ENCODE measurements around the gene DNM3. TPM values are rescaled to one million over a fixed set of nuclear protein-coding genes. Genes with fewer than 3 reads are reported as not detected.
A peak's percentile ranks its signal among the peaks of the same experiment; 100 is the strongest.

DNM3 gene
- total and polyA plus RNA-seq, 9 of the 15 experiments (the other 6 are each of a cell fraction or from before 2014, with no cell fraction given), result 0.08 to 0.36 (median 0.22) TPM; not detected in 1

DNA sequence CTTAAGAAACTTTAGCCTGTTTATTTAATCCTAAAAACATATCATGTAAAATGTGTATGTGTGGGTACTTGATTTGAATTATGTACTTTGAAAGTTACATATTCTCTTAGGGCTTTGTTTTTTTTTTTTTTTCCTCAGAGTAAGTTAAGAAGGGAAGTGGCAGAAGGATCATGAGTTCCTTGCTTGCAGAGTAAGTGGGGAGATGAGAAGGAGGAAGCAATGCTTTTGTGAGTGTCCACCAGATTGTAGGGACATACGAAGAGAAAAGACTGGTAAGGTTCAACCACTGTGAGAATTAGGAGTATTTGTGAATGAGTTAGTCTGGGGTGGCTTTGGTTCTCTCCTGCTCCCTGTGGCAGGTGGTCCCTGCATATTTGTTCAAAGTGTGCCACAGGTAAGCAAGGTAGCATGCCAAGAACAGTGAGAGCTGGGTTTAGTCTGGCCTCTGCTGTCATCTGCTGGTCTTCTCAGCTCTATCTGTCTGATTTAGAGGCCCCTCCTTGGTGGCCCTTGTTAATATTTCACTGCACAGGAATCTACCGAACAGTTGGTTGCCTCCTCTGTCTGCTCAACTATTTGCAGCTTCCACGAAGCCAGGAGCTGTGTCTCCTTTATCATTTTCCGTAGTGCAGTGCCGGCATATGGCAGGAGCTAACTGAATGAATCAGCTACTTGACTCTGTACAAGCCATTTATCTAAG lies 9.5 kb downstream of the DNM3 start (continued):
- no peak for TF ChIP-seq CBX5 (IDR thresholded peaks at IDR 0.05; ENCODE audit: borderline replicate concordance, low read depth)
- no peak for TF ChIP-seq IFI16 (CRISPR knock-in tag; IDR thresholded peaks at IDR 0.05)
- no peak for TF ChIP-seq HEY1 (CRISPR knock-in tag; IDR thresholded peaks at IDR 0.05; ENCODE audit: borderline replicate concordance)
- TF ChIP-seq, protein P1, sequence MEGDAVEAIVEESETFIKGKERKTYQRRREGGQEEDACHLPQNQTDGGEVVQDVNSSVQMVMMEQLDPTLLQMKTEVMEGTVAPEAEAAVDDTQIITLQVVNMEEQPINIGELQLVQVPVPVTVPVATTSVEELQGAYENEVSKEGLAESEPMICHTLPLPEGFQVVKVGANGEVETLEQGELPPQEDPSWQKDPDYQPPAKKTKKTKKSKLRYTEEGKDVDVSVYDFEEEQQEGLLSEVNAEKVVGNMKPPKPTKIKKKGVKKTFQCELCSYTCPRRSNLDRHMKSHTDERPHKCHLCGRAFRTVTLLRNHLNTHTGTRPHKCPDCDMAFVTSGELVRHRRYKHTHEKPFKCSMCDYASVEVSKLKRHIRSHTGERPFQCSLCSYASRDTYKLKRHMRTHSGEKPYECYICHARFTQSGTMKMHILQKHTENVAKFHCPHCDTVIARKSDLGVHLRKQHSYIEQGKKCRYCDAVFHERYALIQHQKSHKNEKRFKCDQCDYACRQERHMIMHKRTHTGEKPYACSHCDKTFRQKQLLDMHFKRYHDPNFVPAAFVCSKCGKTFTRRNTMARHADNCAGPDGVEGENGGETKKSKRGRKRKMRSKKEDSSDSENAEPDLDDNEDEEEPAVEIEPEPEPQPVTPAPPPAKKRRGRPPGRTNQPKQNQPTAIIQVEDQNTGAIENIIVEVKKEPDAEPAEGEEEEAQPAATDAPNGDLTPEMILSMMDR (IDR thresholded peaks at IDR 0.05 in 2 of 3, conservative IDR thresholded peaks at IDR 0.05 in 1 of 3; ENCODE audit: insufficient read depth in 2 of 3, low read depth in 1 of 3, low read length in 3 of 3), result peak in 2 of 3 experiments; percentile 23 to 40; a peak in 2 of 6 replicates
- no peak for TF ChIP-seq NELFE (IDR thresholded peaks at IDR 0.05; ENCODE audit: insufficient read depth, insufficient read length)
- TF ChIP-seq ZNF507 (tag; conservative IDR thresholded peaks at IDR 0.05), result no peak
- no peak for TF ChIP-seq ZNF589 (CRISPR knock-in tag; IDR thresholded peaks at IDR 0.05; ENCODE audit: low read depth)
- no peak for TF ChIP-seq ZNF384 (IDR thresholded peaks at IDR 0.05; ENCODE audit: low read depth, low read length)
- no peak for TF ChIP-seq ZFP36 (IDR thresholded peaks at IDR 0.05; ENCODE audit: low read depth, low read length, partially characterized antibody)
- TF ChIP-seq, protein P2, sequence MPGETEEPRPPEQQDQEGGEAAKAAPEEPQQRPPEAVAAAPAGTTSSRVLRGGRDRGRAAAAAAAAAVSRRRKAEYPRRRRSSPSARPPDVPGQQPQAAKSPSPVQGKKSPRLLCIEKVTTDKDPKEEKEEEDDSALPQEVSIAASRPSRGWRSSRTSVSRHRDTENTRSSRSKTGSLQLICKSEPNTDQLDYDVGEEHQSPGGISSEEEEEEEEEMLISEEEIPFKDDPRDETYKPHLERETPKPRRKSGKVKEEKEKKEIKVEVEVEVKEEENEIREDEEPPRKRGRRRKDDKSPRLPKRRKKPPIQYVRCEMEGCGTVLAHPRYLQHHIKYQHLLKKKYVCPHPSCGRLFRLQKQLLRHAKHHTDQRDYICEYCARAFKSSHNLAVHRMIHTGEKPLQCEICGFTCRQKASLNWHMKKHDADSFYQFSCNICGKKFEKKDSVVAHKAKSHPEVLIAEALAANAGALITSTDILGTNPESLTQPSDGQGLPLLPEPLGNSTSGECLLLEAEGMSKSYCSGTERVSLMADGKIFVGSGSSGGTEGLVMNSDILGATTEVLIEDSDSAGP (CRISPR knock-in tag; IDR thresholded peaks at IDR 0.05), result no peak
- TF ChIP-seq, protein P3, sequence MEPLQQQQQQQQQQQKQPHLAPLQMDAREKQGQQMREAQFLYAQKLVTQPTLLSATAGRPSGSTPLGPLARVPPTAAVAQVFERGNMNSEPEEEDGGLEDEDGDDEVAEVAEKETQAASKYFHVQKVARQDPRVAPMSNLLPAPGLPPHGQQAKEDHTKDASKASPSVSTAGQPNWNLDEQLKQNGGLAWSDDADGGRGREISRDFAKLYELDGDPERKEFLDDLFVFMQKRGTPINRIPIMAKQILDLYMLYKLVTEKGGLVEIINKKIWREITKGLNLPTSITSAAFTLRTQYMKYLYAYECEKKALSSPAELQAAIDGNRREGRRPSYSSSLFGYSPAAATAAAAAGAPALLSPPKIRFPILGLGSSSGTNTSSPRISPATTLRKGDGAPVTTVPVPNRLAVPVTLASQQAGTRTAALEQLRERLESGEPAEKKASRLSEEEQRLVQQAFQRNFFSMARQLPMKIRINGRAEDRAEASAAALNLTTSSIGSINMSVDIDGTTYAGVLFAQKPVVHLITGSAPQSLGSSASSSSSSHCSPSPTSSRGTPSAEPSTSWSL (CRISPR knock-in tag; IDR thresholded peaks at IDR 0.05; ENCODE audit: borderline replicate concordance), result no peak
- TF ChIP-seq, protein P4, sequence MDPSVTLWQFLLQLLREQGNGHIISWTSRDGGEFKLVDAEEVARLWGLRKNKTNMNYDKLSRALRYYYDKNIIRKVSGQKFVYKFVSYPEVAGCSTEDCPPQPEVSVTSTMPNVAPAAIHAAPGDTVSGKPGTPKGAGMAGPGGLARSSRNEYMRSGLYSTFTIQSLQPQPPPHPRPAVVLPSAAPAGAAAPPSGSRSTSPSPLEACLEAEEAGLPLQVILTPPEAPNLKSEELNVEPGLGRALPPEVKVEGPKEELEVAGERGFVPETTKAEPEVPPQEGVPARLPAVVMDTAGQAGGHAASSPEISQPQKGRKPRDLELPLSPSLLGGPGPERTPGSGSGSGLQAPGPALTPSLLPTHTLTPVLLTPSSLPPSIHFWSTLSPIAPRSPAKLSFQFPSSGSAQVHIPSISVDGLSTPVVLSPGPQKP (CRISPR knock-in tag; IDR thresholded peaks at IDR 0.05), result no peak
- no peak for TF ChIP-seq ZNF316 (IDR thresholded peaks at IDR 0.05)
- no peak for TF ChIP-seq HNRNPUL1 (IDR thresholded peaks at IDR 0.05; ENCODE audit: low read length)
- TF ChIP-seq MYC (IDR thresholded peaks at IDR 0.05; ENCODE audit: low read depth, low read length), result no peak
- no peak for TF ChIP-seq MYC (CRISPR knock-in tag; IDR thresholded peaks at IDR 0.05; ENCODE audit: borderline replicate concordance, low read depth)
- no peak for TF ChIP-seq ZNF668 (CRISPR knock-in tag; IDR thresholded peaks at IDR 0.05)
- peak; percentile 26 to 54; a peak in 3 of 4 replicates for TF ChIP-seq RAD21 (CRISPR knock-in tag; conservative IDR thresholded peaks at IDR 0.05 in 1 of 2, IDR thresholded peaks at IDR 0.05 in 1 of 2)
